ENCODE data around the gene PTPRM.

DNA sequence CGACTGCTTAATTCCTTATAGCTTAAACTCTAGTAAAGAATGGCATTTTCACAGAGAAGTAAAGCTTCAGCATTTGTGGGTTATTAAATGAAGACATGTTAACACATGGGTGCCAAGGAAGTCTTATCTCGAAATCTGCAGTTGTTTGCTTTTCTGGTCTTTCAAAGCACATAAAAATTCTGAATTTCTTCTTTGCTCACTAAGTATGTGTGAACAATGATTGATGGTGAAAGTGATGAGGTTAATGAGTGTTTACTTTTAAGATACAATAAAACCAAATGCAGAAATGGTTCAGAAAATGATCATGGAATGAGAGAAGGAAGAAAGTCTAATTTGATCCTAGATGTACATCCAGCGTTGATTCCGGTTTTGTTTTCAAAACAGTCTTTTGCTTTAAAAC lies 807.6 kb downstream of the PTPRM start:
- TF ChIP-seq POLR2AphosphoS5 (IDR thresholded peaks at IDR 0.05) = no peak
- TF ChIP-seq, protein P1, sequence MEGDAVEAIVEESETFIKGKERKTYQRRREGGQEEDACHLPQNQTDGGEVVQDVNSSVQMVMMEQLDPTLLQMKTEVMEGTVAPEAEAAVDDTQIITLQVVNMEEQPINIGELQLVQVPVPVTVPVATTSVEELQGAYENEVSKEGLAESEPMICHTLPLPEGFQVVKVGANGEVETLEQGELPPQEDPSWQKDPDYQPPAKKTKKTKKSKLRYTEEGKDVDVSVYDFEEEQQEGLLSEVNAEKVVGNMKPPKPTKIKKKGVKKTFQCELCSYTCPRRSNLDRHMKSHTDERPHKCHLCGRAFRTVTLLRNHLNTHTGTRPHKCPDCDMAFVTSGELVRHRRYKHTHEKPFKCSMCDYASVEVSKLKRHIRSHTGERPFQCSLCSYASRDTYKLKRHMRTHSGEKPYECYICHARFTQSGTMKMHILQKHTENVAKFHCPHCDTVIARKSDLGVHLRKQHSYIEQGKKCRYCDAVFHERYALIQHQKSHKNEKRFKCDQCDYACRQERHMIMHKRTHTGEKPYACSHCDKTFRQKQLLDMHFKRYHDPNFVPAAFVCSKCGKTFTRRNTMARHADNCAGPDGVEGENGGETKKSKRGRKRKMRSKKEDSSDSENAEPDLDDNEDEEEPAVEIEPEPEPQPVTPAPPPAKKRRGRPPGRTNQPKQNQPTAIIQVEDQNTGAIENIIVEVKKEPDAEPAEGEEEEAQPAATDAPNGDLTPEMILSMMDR (IDR thresholded peaks at IDR 0.05) = no peak
- TF ChIP-seq POLR2A (IDR thresholded peaks at IDR 0.05) = no peak
